HEK293 (cell line): ENCODE results near the gene SLBP.

Source experiments
- HOXC10 ChIP-seq: sonication (generic); formaldehyde crosslinking; IDR thresholded peaks from 2 replicates; pipeline ENCODE4 v1.8.1; 2023; ENCODE audit warnings: mild to moderate bottlenecking, missing genetic modification reagents
- KLF7 ChIP-seq: fragments of 450-650 bp; formaldehyde crosslinking; IDR thresholded peaks from 2 replicates; pipeline ENCODE4 v1.5.1; 2016; ENCODE audit warnings: missing biosample characterization, missing genetic modification characterization, borderline replicate concordance
- MEIS1 ChIP-seq: sonication (generic); formaldehyde crosslinking; IDR thresholded peaks from 2 replicates; pipeline ENCODE4 v1.8.1; 2022; ENCODE audit warnings: missing genetic modification reagents, mild to moderate bottlenecking, borderline replicate concordance
- MZF1 ChIP-seq: fragments of 450-650 bp; formaldehyde crosslinking; IDR thresholded peaks from 2 replicates; pipeline ENCODE4 v1.5.1; 2017; ENCODE audit warnings: missing biosample characterization, missing genetic modification characterization, borderline replicate concordance
- SP7 ChIP-seq: fragments of 450-650 bp; formaldehyde crosslinking; IDR thresholded peaks from 2 replicates; pipeline ENCODE4 v1.5.1; 2016; ENCODE audit warnings: missing biosample characterization, missing genetic modification characterization
- WT1 ChIP-seq: fragments of 450-650 bp; formaldehyde crosslinking; IDR thresholded peaks from 2 replicates; pipeline ENCODE4 v1.5.1; 2016; ENCODE audit warnings: missing biosample characterization, missing genetic modification characterization
- ZFP3 ChIP-seq: fragments of 450-650 bp; formaldehyde crosslinking; IDR thresholded peaks from 2 replicates; pipeline ENCODE4 v1.5.1; 2016; ENCODE audit warnings: low read depth, missing biosample characterization, missing genetic modification characterization
- ZNF169 ChIP-seq: fragments of 450-650 bp; formaldehyde crosslinking; IDR thresholded peaks from 2 replicates; pipeline ENCODE4 v1.5.1; 2016; ENCODE audit warnings: missing biosample characterization, missing genetic modification characterization
- ZNF184 ChIP-seq: fragments of 450-650 bp; IDR thresholded peaks from 2 replicates; pipeline ENCODE4 v1.5.1; 2018; ENCODE audit warnings: missing biosample characterization, mild to moderate bottlenecking, missing genetic modification characterization
- ZNF19 ChIP-seq: fragments of 450-650 bp; formaldehyde crosslinking; IDR thresholded peaks from 2 replicates; pipeline ENCODE4; 2016; ENCODE audit warnings: missing biosample characterization, missing genetic modification characterization, low read depth
- ZNF221 ChIP-seq: fragments of 450-650 bp; formaldehyde crosslinking; IDR thresholded peaks from 2 replicates; pipeline ENCODE4 v1.5.1; 2017; ENCODE audit warnings: missing biosample characterization, missing genetic modification characterization, borderline replicate concordance
- ZNF37A ChIP-seq: fragments of 450-650 bp; IDR thresholded peaks from 2 replicates; pipeline ENCODE4 v1.5.1; 2018; ENCODE audit warnings: missing biosample characterization, missing genetic modification characterization
- ZNF391 ChIP-seq: fragments of 450-650 bp; formaldehyde crosslinking; IDR thresholded peaks from 2 replicates; pipeline ENCODE4 v1.5.1; 2016; ENCODE audit warnings: low read depth, missing biosample characterization, missing genetic modification characterization, borderline replicate concordance
- ZNF416 ChIP-seq: fragments of 450-650 bp; formaldehyde crosslinking; IDR thresholded peaks from 2 replicates; pipeline ENCODE4 v1.5.1; 2016; ENCODE audit warnings: missing biosample characterization, missing genetic modification characterization
- ZNF426 ChIP-seq: fragments of 450-650 bp; formaldehyde crosslinking; IDR thresholded peaks from 2 replicates; pipeline ENCODE4 v1.5.1; 2017; ENCODE audit warnings: missing biosample characterization, missing genetic modification characterization, mild to moderate bottlenecking, inconsistent platforms, moderate library complexity
- ZNF501 ChIP-seq: fragments of 450-650 bp; formaldehyde crosslinking; IDR thresholded peaks from 2 replicates; pipeline ENCODE4 v1.5.1; 2016; ENCODE audit warnings: missing biosample characterization, missing genetic modification characterization
- ZNF521 ChIP-seq: fragments of 450-650 bp; formaldehyde crosslinking; IDR thresholded peaks from 2 replicates; pipeline ENCODE4 v1.5.1; 2017; ENCODE audit warnings: missing biosample characterization, mild to moderate bottlenecking, missing genetic modification characterization
- ZNF555 ChIP-seq: fragments of 450-650 bp; formaldehyde crosslinking; conservative IDR thresholded peaks from 2 replicates; pipeline ENCODE4 v1.5.1; 2017; ENCODE audit warnings: missing biosample characterization, mild to moderate bottlenecking, missing genetic modification characterization, inconsistent platforms
- ZNF561 ChIP-seq: fragments of 450-650 bp; IDR thresholded peaks from 2 replicates; pipeline ENCODE4 v1.5.1; 2018; ENCODE audit warnings: missing biosample characterization, missing genetic modification characterization, borderline replicate concordance
- ZNF585B ChIP-seq: fragments of 450-650 bp; formaldehyde crosslinking; IDR thresholded peaks from 2 replicates; pipeline ENCODE4 v1.5.1; 2016; ENCODE audit warnings: missing biosample characterization, missing genetic modification characterization
- ZNF626 ChIP-seq: fragments of 450-650 bp; sonication (Bioruptor Pico); formaldehyde crosslinking; IDR thresholded peaks from 2 replicates; pipeline ENCODE4 v1.5.1; 2018; ENCODE audit warnings: missing biosample characterization, missing genetic modification characterization, inconsistent platforms
- ZNF654 ChIP-seq: fragments of 450-650 bp; formaldehyde crosslinking; IDR thresholded peaks from 2 replicates; pipeline ENCODE4 v1.5.1; 2016; ENCODE audit warnings: low read depth, missing biosample characterization, missing genetic modification characterization
- ZNF660 ChIP-seq: fragments of 450-650 bp; IDR thresholded peaks from 2 replicates; pipeline ENCODE4 v1.5.1; 2018; ENCODE audit warnings: missing biosample characterization, mild to moderate bottlenecking, missing genetic modification characterization
- ZNF837 ChIP-seq: fragments of 450-650 bp; formaldehyde crosslinking; IDR thresholded peaks from 2 replicates; pipeline ENCODE4 v1.5.1; 2016; ENCODE audit warnings: missing biosample characterization, missing genetic modification characterization
- ZXDB ChIP-seq: fragments of 450-650 bp; formaldehyde crosslinking; IDR thresholded peaks from 2 replicates; pipeline ENCODE4 v1.5.1; 2016; ENCODE audit warnings: missing biosample characterization, missing genetic modification characterization
- TF ChIP-seq, protein P1 (sequence below): IDR thresholded peaks from 2 replicates; pipeline ENCODE4 v1.6.1; 2011; ENCODE audit warnings: mild to moderate bottlenecking, low read depth, low read length, borderline replicate concordance
- TF ChIP-seq, protein P2 (sequence below): fragments of 450-650 bp; formaldehyde crosslinking; IDR thresholded peaks from 2 replicates; pipeline ENCODE4 v1.5.1; 2016; ENCODE audit warnings: missing biosample characterization, missing genetic modification characterization
- TF ChIP-seq, protein P3 (sequence below): fragments of 450-650 bp; formaldehyde crosslinking; IDR thresholded peaks from 2 replicates; pipeline ENCODE4 v1.5.1; 2016; ENCODE audit warnings: missing biosample characterization, missing genetic modification characterization
- TF ChIP-seq, protein P4 (sequence below): fragments of 450-650 bp; formaldehyde crosslinking; IDR thresholded peaks from 2 replicates; pipeline ENCODE4 v1.5.1; 2016; ENCODE audit warnings: missing biosample characterization, missing genetic modification characterization, low read depth
- TF ChIP-seq, protein P5 (sequence below): fragments of 450-650 bp; formaldehyde crosslinking; IDR thresholded peaks from 2 replicates; pipeline ENCODE4 v1.5.0; 2017; ENCODE audit warnings: missing biosample characterization, missing genetic modification characterization, borderline replicate concordance
- TF ChIP-seq, protein P6 (sequence below): fragments of 450-650 bp; formaldehyde crosslinking; IDR thresholded peaks from 2 replicates; pipeline ENCODE4; 2016; ENCODE audit warnings: missing biosample characterization, missing genetic modification characterization

SLBP gene

DNA sequence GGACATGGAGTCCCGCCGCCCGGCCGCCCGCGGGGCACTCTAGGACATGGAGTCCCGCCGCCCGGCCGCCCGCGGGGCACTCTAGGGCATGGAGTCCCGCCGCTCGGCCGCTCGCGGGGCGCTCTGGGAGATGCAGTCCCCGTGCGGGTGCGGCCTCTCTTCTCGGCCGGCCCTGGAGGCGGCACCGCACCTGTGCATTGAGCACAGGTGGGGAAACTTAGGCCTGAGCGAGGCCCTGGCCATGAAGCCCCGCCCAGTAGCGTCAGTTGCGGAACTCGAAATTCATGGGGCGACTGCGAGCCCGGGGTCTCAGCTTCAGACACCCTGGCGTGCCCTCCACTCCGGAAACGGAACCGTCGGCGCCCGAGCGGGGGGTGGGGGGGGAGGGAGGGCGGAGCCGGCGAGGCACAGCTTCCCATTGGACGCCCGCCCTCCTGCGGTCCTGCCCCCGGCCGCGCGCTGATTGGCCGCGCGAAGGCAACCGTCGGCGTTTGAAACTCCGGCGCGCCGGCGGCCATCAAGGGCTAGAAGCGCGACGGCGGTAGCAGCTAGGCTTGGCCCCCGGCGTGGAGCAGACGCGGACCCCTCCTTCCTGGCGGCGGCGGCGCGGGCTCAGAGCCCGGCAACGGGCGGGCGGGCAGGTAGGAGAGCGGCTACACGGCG lies 9.0 kb upstream of the SLBP start, which contains the start of the genes TACC3 and TMEM129 (continued):
- TF ChIP-seq, protein P1, sequence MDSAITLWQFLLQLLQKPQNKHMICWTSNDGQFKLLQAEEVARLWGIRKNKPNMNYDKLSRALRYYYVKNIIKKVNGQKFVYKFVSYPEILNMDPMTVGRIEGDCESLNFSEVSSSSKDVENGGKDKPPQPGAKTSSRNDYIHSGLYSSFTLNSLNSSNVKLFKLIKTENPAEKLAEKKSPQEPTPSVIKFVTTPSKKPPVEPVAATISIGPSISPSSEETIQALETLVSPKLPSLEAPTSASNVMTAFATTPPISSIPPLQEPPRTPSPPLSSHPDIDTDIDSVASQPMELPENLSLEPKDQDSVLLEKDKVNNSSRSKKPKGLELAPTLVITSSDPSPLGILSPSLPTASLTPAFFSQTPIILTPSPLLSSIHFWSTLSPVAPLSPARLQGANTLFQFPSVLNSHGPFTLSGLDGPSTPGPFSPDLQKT = no peak
- TF ChIP-seq ZXDB (tag by site-specific recombination) (no peak), HOXC10 (no peak), WT1 (tag by site-specific recombination) (no peak), ZNF19 (no peak), ZNF654 (no peak), ZNF391 (tag by site-specific recombination) (no peak), ZNF169 (tag by site-specific recombination) (no peak), ZNF837 (tag by site-specific recombination) (peak; percentile 48; the same call in 1 of the 2 replicates), ZNF521 (tag by site-specific recombination) (no peak), ZFP3 (tag by site-specific recombination) (no peak), ZNF37A (no peak), ZNF585B (tag by site-specific recombination) (no peak), KLF7 (tag by site-specific recombination) (no peak), ZNF626 (no peak), MEIS1 (no peak), SP7 (tag by site-specific recombination) (no peak), ZNF184 (tag by site-specific recombination) (no peak), MZF1 (tag by site-specific recombination) (no peak), ZNF221 (tag by site-specific recombination) (no peak), ZNF426 (tag by site-specific recombination) (no peak), ZNF561 (no peak), ZNF416 (tag by site-specific recombination) (no peak), ZNF501 (no peak), ZNF555 (tag by site-specific recombination) (no peak), ZNF660 (no peak; the same call in 1 of the 2 replicates)
- TF ChIP-seq, protein P2, sequence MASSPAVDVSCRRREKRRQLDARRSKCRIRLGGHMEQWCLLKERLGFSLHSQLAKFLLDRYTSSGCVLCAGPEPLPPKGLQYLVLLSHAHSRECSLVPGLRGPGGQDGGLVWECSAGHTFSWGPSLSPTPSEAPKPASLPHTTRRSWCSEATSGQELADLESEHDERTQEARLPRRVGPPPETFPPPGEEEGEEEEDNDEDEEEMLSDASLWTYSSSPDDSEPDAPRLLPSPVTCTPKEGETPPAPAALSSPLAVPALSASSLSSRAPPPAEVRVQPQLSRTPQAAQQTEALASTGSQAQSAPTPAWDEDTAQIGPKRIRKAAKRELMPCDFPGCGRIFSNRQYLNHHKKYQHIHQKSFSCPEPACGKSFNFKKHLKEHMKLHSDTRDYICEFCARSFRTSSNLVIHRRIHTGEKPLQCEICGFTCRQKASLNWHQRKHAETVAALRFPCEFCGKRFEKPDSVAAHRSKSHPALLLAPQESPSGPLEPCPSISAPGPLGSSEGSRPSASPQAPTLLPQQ (tag by site-specific recombination) = no peak
- TF ChIP-seq, protein P3, sequence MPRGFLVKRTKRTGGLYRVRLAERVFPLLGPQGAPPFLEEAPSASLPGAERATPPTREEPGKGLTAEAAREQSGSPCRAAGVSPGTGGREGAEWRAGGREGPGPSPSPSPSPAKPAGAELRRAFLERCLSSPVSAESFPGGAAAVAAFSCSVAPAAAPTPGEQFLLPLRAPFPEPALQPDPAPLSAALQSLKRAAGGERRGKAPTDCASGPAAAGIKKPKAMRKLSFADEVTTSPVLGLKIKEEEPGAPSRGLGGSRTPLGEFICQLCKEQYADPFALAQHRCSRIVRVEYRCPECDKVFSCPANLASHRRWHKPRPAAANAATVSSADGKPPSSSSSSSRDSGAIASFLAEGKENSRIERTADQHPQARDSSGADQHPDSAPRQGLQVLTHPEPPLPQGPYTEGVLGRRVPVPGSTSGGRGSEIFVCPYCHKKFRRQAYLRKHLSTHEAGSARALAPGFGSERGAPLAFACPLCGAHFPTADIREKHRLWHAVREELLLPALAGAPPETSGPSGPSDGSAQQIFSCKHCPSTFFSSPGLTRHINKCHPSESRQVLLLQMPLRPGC (tag by site-specific recombination) = no peak
- TF ChIP-seq, protein P4, sequence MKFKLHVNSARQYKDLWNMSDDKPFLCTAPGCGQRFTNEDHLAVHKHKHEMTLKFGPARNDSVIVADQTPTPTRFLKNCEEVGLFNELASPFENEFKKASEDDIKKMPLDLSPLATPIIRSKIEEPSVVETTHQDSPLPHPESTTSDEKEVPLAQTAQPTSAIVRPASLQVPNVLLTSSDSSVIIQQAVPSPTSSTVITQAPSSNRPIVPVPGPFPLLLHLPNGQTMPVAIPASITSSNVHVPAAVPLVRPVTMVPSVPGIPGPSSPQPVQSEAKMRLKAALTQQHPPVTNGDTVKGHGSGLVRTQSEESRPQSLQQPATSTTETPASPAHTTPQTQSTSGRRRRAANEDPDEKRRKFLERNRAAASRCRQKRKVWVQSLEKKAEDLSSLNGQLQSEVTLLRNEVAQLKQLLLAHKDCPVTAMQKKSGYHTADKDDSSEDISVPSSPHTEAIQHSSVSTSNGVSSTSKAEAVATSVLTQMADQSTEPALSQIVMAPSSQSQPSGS = no peak
- TF ChIP-seq, protein P5, sequence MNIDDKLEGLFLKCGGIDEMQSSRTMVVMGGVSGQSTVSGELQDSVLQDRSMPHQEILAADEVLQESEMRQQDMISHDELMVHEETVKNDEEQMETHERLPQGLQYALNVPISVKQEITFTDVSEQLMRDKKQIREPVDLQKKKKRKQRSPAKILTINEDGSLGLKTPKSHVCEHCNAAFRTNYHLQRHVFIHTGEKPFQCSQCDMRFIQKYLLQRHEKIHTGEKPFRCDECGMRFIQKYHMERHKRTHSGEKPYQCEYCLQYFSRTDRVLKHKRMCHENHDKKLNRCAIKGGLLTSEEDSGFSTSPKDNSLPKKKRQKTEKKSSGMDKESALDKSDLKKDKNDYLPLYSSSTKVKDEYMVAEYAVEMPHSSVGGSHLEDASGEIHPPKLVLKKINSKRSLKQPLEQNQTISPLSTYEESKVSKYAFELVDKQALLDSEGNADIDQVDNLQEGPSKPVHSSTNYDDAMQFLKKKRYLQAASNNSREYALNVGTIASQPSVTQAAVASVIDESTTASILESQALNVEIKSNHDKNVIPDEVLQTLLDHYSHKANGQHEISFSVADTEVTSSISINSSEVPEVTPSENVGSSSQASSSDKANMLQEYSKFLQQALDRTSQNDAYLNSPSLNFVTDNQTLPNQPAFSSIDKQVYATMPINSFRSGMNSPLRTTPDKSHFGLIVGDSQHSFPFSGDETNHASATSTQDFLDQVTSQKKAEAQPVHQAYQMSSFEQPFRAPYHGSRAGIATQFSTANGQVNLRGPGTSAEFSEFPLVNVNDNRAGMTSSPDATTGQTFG = no peak
- TF ChIP-seq, protein P6, sequence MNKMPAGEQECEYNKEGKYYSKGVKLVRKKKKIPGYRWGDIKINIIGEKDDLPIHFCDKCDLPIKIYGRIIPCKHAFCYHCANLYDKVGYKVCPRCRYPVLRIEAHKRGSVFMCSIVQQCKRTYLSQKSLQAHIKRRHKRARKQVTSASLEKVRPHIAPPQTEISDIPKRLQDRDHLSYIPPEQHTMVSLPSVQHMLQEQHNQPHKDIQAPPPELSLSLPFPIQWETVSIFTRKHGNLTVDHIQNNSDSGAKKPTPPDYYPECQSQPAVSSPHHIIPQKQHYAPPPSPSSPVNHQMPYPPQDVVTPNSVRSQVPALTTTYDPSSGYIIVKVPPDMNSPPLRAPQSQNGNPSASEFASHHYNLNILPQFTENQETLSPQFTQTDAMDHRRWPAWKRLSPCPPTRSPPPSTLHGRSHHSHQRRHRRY = no peak
